Measurements from ENCODE around the gene COLGALT1.
"Not testable (repeated sequence)": the region's sequence is repeated elsewhere in the genome, so short reads cannot be mapped to it uniquely, and the experiment has no call there.

DNA sequence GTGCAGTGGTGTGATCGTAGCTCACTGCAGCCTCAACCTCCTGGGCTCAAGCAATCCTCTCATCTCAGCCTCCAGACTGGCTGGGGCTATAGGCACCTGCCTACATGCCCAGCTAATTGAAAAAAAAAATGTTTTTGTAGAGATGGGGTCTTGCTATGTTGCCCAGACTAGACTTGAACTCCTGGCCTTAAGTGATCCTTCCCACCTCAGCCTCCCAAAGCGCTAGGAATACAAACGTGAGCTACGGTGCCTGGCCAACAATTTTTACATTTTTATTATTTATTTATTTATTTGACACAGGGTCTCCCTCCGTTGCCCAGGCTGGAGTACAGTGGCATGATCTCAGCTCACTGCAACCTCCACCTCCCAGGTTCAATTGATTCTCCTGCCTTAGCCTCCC is 14.8 kb downstream of the COLGALT1 start:
- TF ChIP-seq EZH2 (IDR thresholded peaks at IDR 0.05; ENCODE audit: insufficient read depth, poor library complexity, severe bottlenecking); EZH2phosphoT487 (IDR thresholded peaks at IDR 0.05; ENCODE audit: insufficient read depth, low read depth): not testable (repeated sequence)

Data from GM23248 (cell line).